ENCODE results near the gene PRRG4.
A peak's percentile ranks its signal among the peaks of the same experiment; 100 is the strongest.
"Not testable (repeated sequence)": the region's sequence is repeated elsewhere in the genome, so short reads cannot be mapped to it uniquely, and the experiment has no call there.

The PRRG4 gene

GRCh38 chr11:32831221-32831620 is 1.5 kb downstream of the PRRG4 start:
- no peak for DNase-seq

DNA sequence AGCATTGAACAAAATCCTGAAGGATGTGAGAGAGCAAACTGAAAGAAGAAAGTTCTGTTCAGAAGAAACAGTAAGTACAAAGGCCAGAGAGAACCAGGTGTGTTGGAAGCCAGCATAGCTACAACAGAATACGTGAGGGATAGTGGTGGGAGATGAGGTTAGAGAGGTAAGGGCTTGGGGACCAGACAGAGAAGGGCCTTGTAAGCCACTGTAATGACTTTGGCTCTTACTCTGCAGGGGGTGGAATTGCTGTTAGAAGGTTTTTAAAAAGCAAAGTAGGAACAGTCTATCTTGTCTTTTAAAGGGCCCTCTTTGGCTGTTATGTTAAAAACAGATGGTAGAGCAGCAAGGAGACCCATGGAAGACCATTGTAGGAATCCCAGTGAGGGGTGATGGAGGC is 4.2 kb downstream of the PRRG4 start:
- DNase-seq, result no peak

DNA sequence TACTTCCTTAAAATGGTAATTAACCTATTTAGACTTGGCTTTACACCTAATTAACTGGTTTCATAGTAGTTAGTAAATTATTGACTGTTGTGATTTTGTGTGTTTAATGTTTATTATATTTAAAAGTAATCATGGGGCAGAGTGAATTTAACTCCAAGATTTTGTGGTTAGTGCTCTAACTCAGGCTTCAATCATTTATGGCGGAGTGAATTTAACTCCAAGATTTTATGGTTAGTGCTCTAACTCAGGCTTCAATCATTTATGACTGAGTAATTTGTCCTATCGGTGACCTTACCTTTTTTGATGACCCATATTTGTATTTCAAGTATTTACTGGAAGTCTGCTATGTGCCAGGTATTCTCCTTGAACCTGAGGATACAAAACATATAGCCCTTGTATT is 7.2 kb downstream of the PRRG4 start:
- DNase-seq, result no peak

DNA sequence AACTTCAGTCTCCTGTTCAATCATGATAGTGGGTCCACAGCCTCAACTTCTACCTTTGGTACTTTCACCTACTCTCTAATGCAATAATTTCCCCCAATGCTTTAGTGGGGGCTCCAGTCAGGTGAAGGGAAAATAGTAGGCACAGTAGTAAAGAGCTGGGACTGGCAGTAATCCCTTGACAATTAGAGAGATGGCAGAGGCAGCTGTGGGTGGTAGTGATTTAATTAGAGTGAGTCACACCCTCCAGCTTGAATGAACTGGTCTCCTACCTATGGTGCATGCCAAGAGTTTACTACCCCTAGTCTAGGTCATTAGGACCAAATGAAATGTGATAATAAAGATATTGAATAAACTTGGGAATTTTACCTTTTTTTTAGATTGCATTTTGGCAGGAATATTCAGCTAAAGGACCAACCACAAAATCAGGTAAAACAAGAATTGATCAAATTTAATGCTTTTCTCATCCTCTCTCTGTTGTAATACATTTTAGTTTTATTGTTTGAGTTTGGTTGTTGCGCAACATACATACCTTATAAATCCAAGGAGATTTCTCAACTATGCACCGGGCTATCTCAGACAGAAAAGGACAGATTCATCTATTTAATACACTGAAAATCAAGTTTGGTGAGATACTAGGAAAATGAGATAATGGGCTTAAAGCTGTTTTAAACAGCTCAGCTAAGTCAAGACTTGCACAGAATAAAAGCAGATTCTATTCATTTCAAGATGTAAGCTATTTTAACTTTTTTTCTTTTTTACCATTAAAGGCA is 9.0 kb downstream of the PRRG4 start:
- DNase-seq, result peak in 1 of 2 experiments; percentile 11

DNA sequence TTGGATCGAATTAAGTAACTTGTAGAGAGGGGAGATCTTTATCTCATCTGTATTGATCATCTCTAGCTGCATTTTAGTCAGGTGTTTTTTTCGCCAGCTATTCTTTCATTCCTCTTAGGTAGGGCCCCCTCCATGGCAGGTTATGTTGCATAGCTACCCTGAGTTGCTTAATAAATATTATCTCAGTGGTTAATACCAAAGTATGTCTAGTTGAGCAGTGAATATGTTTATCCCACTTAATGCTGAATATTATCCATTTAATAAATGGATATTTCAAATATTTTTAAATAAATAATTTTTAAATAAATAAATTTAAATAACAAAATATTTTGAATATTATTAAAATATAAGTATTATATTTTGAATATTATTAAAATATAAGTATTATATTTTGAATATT is 9.6 kb downstream of the PRRG4 start:
- DNase-seq, result no peak

DNA sequence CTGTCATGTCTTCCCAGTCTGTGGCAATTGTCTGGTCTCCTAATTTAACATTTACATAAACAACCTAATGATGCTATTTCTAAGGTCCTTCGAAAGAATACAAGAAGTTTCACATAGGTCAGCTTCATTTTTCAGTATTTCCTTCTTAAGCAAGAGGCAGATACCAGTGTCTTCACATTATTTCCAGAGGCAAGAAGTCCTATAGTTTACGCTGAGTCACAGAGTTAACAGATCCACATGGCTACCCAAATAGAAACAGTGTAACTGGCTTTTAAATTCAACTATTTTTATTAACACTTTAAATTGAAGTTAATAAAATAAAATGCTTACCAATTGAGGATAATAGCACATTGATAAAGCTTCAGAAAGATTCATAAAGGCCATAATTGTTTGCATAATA is 10.9 kb downstream of the PRRG4 start:
- DNase-seq, result no peak

DNA sequence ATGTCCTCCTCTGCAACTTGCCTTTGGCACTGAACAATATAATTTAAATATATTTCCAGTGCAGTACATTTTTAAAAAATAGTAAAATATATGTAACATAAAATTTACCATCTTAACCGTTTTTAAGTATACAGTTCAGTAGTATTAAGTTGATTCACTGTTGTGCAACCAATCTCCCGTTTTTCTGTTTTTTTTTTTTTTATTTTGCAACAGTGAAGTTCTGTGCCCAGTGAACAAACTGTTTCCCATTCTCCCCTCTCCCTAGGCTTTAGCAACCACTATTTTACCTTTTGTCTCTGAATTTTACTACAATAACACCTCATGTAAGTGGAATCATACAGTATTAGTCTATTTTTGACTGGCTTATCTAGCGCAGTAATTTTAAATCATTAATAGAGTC is 13.8 kb downstream of the PRRG4 start:
- DNase-seq, result no peak

DNA sequence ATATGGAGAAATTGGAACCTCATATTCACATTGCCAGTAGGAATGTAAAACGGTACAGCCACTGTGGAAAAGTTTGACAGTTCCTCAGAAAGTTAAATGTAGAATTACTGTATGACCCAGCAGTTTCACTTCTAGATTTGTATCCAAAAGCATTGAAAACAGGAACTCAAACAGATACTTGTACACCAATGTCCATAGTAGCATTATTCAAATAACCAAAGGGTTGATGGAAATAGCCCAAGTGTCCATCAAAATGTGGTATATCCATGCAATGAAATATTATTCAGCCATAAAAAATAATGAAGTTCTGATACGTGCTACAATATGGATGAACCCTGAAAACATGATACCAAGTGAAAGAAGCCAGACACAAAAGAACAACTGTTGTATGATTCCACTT is 17.8 kb downstream of the PRRG4 start:
- DNase-seq, result no peak

GRCh38 chr11:32849761-32850160 is 20.0 kb downstream of the PRRG4 start:
- DNase-seq, result no peak

DNA sequence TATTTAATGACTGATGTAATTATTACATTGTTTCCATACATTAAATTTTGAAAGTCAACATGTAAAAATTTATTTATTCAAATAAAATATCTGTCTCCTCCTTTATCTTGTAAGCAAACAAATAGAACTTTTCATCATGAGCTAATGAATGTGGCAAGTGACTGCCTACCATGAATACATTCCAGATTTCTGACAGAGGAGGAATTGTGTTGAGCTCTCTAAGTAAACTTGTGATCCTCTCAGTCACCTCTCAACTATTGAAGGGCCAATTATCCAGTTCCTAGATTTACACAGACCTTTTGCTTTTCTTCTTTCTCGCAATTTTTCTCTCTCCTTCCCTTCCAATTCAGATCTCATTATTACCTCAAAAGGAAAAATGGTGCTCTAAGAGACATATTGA is 21.5 kb downstream of the PRRG4 start:
- no peak for DNase-seq

DNA sequence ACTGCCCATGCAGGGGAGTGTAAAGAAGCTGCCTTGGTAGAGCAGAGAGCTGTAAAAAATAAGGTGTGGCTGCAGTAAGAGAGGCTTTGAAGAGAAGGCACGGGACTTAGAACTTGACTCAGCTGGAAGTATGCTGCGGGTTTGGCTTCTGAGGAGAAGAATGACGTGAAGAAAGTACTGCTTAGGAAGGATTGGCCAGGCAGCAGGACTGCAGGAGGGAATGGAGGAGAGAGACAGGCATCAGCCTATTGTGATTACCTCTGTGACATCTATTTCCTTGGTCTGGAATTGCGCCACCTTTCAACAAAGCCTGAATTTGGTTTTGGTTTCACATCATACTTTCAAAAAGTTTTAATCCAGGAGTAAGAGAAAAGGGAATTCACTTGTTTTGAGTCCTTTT is 22.5 kb downstream of the PRRG4 start:
- no peak for DNase-seq

DNA sequence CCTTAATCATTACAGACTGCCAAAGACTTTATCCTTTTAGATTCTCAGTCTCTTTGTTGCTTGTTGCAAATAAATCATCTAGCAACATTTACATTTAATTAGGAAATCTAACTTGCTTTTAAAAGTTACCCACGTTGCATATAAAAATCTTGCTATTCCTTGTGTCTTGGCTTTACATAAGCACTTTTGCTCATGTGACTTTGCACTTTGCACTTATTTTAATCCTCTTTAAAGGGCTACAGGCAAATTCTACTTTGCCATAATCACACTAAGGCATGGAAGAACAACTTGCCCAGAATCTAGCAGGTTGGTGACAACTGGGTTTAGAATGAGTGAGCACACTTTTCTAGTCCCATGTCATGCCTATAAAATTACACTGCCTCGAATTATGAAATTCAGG is 25.9 kb downstream of the PRRG4 start:
- no peak for DNase-seq

GRCh38 chr11:32858731-32859130 is 29.0 kb downstream of the PRRG4 start:
- no peak for DNase-seq

DNA sequence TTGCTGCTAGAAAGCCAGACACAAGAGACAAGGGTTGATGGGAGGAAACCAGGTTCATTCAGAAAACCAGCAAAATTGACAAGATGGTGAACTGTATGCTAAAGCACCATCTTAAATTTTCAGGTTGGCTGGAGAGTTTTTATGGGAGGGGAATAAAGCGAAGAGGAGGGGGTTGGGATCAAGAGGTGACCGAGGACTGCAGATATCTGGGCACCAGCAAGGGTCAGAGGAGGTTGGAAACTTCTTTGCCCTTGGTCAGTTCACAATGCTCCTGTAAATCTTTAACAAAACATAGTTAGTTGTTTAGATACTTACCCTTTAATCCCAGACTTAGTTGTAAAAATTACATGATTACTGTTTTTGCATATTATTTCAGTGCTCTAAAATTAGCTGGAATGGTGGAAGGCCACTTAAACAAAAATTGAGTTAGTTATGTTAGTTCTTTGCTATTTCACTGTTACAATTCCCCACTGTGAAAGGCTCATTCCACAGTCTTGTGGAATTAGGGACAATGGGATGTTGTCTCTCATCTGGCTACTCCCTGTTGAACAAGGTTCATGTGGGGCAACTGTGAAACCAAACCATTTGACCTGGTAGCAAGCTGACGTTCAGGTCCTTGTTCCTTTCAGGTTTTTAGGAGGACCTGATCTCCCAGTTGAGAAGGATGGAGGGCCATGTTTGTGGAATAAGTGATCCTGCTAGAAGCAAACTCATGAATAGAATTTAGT is 32.3 kb downstream of the PRRG4 start:
- DNase-seq, result no peak

GRCh38 chr11:32864555-32864954 is 34.8 kb downstream of the PRRG4 start:
- DNase-seq, result no peak

DNA sequence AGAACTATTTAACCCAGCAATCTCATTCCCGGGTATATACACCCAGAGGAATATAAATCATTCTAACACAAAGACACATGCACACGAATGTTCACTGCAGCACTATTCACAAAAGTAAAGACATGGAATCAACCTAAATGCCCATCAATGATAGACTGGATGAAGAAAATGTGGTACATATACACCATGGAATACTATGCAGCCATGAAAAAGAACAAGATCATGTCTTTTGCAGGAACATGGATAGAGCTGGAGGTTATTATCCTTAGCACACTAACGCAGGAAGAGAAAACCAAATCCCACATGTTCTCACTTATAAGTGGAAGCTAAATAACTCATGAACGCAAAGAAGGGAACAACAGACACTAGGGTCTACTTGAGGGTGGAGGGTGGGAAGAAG is 39.0 kb downstream of the PRRG4 start:
- not testable (repeated sequence) for DNase-seq

- peak; percentile 11 to 17 for DNase-seq
Measured at GRCh38 chr11:32870676-32871075, 40.9 kb downstream of the PRRG4 start.

- no peak for DNase-seq
Measured at GRCh38 chr11:32874132-32874531, 44.4 kb downstream of the PRRG4 start.

GRCh38 chr11:32881286-32881685 is 51.6 kb downstream of the PRRG4 start:
- DNase-seq, result no peak

- no peak for DNase-seq
Measured at GRCh38 chr11:32883421-32883820, 53.7 kb downstream of the PRRG4 start.

DNA sequence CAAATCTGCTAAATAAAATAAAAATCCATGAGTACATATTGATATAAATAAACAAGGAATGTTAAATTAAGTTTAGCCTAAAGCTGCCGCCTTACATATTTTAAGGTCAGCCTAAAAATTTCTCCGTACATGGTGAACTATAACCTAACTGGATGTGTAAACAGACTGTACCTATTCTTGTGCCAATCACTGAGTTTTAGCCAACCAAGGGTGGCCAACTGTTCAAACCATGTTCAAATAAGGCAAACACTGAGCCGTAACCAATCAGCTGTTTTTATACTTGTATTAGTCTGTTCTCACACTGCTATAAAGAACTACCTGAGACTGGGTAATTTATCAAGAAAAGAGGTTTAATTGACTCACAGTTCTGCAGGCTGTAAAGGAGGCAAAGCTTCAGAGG is 54.3 kb downstream of the PRRG4 start:
- no peak for DNase-seq

- DNase-seq, result peak; percentile 45 to 68
Measured at GRCh38 chr11:32884770-32885384, 55.1 kb downstream of the PRRG4 start.

- no peak for DNase-seq
Measured at GRCh38 chr11:32885556-32885955, 55.8 kb downstream of the PRRG4 start.

- DNase-seq, result no peak
Measured at GRCh38 chr11:32886180-32886579, 56.5 kb downstream of the PRRG4 start.

All from Kasumi-1 (cell line).